NB4 (cell line): ENCODE measurements around the gene MARK4.

Source experiments
- DNase-seq: peaks from one replicate; pipeline ENCODE4 v3.0.0; 2010; ENCODE audit warnings: low read depth
- H3K4me3 ChIP-seq: one replicate; pipeline ENCODE4 v1.5.1; 2011; ENCODE audit warnings: mild to moderate bottlenecking, low read depth, low read length, moderate library complexity
- CTCF ChIP-seq: IDR thresholded peaks from one replicate; pipeline ENCODE4 v1.5.1; 2012; ENCODE audit warnings: low read depth, low read length
- MAX ChIP-seq: IDR thresholded peaks from 2 replicates; pipeline ENCODE4 v1.6.1; 2011; ENCODE audit warnings: low read depth, low read length
- MYC ChIP-seq: IDR thresholded peaks from 2 replicates; pipeline ENCODE4 v1.6.1; 2011; ENCODE audit warnings: low read depth, low read length
- POLR2A ChIP-seq: IDR thresholded peaks from 2 replicates; pipeline ENCODE4 v1.6.1; 2011; ENCODE audit warnings: mild to moderate bottlenecking; ENCODE audit not compliant: insufficient read length; ENCODE audit errors: extremely low read depth

The MARK4 gene

GRCh38 chr19:45253396-45254027, 2.4 kb downstream of the MARK4 start:
- DNase-seq = no peak
- TF ChIP-seq MYC (no peak), CTCF (no peak), POLR2A (no peak), MAX (no peak)
- no peak overlapping the region for H3K4me3 ChIP-seq

- no peak overlapping the region for H3K4me3 ChIP-seq
- TF ChIP-seq MAX (no peak), CTCF (no peak), MYC (no peak), POLR2A (no peak)
- DNase-seq = no peak
Observed at GRCh38 chr19:45254044-45254531, 3.0 kb downstream of the MARK4 start.

- no peak for DNase-seq
- no peak for TF ChIP-seq POLR2A
- TF ChIP-seq CTCF = no peak
- TF ChIP-seq MAX = no peak
- no peak for TF ChIP-seq MYC
- H3K4me3 ChIP-seq = no peak overlapping the region
Observed at GRCh38 chr19:45255611-45256157, 4.6 kb downstream of the MARK4 start.

- no peak overlapping the region for H3K4me3 ChIP-seq
- TF ChIP-seq CTCF (no peak), MYC (no peak)
- no peak for DNase-seq
Observed at GRCh38 chr19:45256836-45257235, 5.8 kb downstream of the MARK4 start.

- no peak overlapping the region for H3K4me3 ChIP-seq
- no peak for DNase-seq
- TF ChIP-seq MAX (no peak), POLR2A (no peak), MYC (no peak)
Observed at GRCh38 chr19:45258862-45259261, 7.8 kb downstream of the MARK4 start.

GRCh38 chr19:45262570-45262969, 11.5 kb downstream of the MARK4 start:
- TF ChIP-seq CTCF = no peak
- no peak for TF ChIP-seq POLR2A
- TF ChIP-seq MAX = no peak
- TF ChIP-seq MYC = no peak
- no peak for DNase-seq
- no peak overlapping the region for H3K4me3 ChIP-seq
